ENCODE results near the gene SLC35E3. TPM values are rescaled to one million over a fixed set of nuclear protein-coding genes. Genes with fewer than 3 reads are reported as not detected.

The SLC35E3 gene
- total RNA-seq, 1 donor from 2014 or later: 12.8 TPM

Other genes with a start within 250 kb of the SLC35E3 start
- 81.8 and 83.6 TPM in 2 replicates for gene RAP1B, start 135.3 kb upstream of the SLC35E3 start, total RNA-seq
- gene NUP107, start 59.2 kb upstream of the SLC35E3 start, total RNA-seq: 80.7 and 86.8 TPM in 2 replicates
- gene MDM2, start 62.0 kb downstream of the SLC35E3 start, total RNA-seq: 153 and 159 TPM in 2 replicates
- gene CPM, start 187.0 kb downstream of the SLC35E3 start, total RNA-seq: 28.0 and 32.1 TPM in 2 replicates

Data from progenitor cell of endocrine pancreas (in vitro differentiated cells).